ENCODE measurements around the gene PLEKHG5. TPM values are rescaled to one million over a fixed set of nuclear protein-coding genes. Genes with fewer than 3 reads are reported as not detected.
"Not testable (repeated sequence)": the region's sequence is repeated elsewhere in the genome, so short reads cannot be mapped to it uniquely, and the experiment has no call there.

Gene PLEKHG5
- total RNA-seq, 2 donors from 2014 or later = 0.33 to 0.81 TPM

DNA sequence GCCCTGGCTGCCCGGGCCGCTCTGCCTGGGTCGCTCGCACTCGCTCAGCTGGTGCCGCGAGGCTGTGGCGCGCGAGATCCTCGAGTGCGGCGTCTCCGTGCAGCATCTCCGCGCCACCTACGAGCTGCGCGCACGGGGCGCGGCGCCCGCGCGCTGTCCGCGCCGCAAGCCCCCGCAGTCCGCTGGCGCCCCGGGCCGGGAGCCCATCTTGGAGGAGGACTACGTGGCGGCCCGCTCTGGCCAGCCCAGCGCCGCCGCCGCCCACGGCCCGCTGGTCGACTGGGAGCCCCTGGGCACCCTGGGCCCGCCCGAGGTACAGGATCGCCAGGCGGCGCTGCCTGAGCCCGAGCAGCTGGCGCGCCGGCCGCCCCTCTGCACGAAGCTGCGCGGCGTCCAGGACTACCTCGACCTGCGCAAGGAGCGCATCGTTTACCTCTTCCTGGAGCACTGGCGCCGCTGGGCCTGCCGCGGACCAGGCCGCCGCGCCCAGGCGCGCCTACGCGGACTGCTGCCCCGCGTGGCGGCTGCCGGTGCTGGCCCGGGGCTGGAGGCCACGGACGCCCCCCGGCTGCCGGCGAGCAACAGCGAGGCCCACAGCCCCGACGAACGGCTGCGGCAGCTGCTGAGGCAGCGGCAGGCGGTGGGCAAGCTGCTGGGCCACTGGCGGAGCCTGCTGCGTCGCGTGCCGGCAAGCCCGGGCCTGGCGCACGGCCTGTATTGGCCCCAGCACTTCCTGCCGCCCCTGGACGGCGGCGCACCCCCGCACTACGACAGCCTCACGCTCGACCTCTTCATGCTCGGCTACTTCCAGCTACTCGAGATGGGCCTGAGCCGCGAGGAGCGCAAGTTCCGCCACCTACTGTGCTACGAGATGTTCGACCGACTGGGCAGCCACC is 36.4 kb downstream of the PLEKHG5 start:
- Mint-ChIP-seq H3K4me1 (ENCODE audit: low read depth in 2 of 2) (peaks cover 6 to 15% of the 10 kb centered on the region in 2 donors), H3K9me3 (no peaks in the 10 kb centered on the region), H3K27ac (no peak overlapping the region), H3K4me3 (no peak overlapping the region), H3K27me3 (peaks cover 17 to 23% of the 10 kb centered on the region in 2 donors), H3K36me3 (no peaks in the 10 kb centered on the region)
- no peak for DNase-seq (ENCODE audit: low spot score)
- peak; percentile 39 to 56 for ATAC-seq

DNA sequence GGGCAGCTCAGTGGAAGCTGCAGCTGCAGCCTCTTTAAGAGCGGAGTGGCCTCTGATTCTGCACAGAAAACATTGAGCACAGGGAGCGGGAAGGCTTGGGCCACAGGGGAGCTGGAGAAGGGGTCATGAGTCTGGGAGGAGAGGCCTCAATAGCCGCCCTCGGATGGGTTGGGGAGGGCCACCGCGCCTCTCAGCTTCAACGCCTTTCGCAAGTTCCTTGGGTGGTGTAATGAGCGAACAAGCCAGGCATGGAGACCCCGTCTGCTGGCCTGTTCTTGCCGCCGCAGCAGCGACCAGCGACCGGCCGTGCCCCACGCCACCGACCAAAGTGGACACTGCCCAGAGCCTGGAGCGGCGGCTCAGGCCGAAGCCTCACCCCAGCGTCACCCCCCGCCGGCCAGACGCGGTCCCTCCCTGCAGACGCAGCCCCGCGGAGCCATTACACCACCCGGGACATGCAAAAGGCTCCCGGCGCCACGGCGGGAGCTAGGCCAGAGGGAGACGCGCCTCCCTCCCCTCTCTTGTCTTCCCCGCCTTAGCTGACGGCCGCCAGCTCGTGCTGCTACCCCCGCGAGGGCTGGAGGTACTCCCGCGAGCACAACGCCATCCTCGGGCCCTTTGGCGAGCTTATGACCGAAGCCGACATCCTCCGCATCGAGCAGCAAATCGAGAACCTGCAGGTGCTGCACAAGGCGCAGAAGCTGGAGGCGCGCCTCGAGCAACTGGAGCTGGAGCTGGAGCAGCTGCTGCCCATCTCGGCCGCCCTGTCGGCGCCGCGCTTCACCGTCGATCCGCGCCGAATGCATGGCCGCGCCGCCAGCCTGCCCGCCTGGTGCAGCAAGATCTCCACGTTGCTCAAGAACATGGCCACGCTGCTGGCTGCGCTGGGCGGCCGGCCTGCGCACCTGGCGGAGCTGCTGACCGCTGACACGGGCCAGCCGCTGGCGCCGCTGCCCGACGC is 37.3 kb downstream of the PLEKHG5 start:
- Mint-ChIP-seq H3K4me1 (ENCODE audit: low read depth in 2 of 2) (peaks cover under 1 to 15% of the 10 kb centered on the region in 2 donors), H3K27me3 (peaks cover 24 to 29% of the 10 kb centered on the region in 2 donors), H3K4me3 (peak overlapping the region; percentile 13)
- not testable (repeated sequence) for H3K36me3 Mint-ChIP-seq; DNase-seq (ENCODE audit: low spot score); ATAC-seq; H3K9me3 Mint-ChIP-seq; H3K27ac Mint-ChIP-seq

DNA sequence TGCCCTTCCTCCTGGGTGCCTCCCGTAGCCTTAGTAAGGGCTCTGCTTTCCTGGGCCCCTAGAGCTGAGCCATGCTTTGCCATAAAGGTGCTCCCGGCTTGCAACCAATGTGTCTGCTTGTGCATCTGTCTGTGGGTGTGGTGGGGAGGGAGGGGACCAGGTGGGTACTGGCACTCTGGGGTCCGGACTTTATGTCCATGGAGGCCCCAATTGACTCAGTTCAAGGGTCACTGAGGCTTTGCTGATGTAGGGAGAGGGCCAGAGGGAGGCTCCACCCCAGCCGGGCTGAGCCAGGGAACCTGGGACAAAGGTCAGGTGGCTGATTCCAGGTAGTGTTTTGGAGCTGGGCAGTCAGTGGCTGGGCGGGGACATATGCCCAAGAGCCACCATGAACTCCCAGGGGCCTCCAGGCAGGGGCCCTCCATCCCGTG is 40.5 kb downstream of the PLEKHG5 start:
- ATAC-seq = no peak
- Mint-ChIP-seq H3K36me3 (no peaks in the 10 kb centered on the region), H3K4me1 (ENCODE audit: low read depth in 2 of 2) (peaks cover 0 to 17% of the 10 kb centered on the region in 2 donors), H3K9me3 (no peaks in the 10 kb centered on the region), H3K4me3 (no peak overlapping the region), H3K27ac (no peak overlapping the region), H3K27me3 (peaks cover 24 to 26% of the 10 kb centered on the region in 2 donors)
- no peak for DNase-seq (ENCODE audit: low spot score)

DNA sequence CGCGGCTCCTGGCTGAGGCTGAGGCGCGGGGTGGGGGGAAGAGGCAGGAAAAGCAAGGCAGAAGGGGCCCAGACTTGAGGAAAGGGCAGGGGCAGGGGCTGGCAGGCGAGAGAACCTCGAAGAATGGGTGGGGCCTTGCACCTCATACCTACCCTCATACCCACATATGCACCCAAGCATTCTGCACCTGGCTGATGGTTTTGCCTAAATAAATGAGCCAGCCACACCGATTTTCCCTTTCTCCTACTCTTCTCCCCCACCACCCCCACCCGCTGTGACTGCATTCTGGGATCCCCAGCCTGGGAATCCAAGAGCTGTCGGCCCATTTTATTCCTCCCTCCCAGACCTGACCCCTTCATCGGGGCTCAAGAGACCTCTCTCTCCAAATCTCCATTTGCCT is 41.0 kb downstream of the PLEKHG5 start:
- peaks cover 0 to 15% of the 10 kb centered on the region in 2 donors for H3K4me1 Mint-ChIP-seq (ENCODE audit: low read depth in 2 of 2)
- H3K27me3 Mint-ChIP-seq = peaks cover 24 to 26% of the 10 kb centered on the region in 2 donors
- not testable (repeated sequence) for H3K4me3 Mint-ChIP-seq; H3K36me3 Mint-ChIP-seq; H3K9me3 Mint-ChIP-seq; ATAC-seq; H3K27ac Mint-ChIP-seq; DNase-seq (ENCODE audit: low spot score)

DNA sequence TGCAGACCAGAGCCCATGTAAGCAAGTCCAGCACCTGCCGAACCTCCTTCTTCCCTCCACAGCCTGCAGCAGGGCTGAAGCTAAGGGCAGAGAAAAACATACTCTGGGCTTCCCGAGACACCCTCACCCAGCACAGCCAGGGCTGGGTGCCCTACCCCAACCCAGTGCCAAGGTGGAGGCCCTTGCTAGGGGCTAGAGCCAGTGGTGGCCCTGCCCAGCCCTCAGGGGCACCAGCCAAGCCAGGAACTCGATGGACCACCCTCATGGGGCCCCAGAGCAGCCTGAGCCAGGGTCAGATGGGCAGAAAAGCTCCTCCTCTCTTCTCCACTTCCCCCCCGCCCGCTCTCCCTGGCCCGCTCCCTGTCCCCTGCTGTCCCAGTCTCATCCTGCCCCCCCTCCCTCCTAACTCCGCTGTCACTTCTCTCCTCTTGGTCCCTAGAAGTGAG is 41.4 kb downstream of the PLEKHG5 start:
- DNase-seq (ENCODE audit: low spot score) = no peak
- H3K4me1 Mint-ChIP-seq (ENCODE audit: low read depth in 2 of 2) = peaks cover 0 to 16% of the 10 kb centered on the region in 2 donors
- H3K9me3 Mint-ChIP-seq = no peaks in the 10 kb centered on the region
- H3K36me3 Mint-ChIP-seq = no peaks in the 10 kb centered on the region
- H3K4me3 Mint-ChIP-seq = no peak overlapping the region
- ATAC-seq = no peak
- H3K27ac Mint-ChIP-seq = no peak overlapping the region
- H3K27me3 Mint-ChIP-seq = peaks cover 25 to 27% of the 10 kb centered on the region in 2 donors

DNA sequence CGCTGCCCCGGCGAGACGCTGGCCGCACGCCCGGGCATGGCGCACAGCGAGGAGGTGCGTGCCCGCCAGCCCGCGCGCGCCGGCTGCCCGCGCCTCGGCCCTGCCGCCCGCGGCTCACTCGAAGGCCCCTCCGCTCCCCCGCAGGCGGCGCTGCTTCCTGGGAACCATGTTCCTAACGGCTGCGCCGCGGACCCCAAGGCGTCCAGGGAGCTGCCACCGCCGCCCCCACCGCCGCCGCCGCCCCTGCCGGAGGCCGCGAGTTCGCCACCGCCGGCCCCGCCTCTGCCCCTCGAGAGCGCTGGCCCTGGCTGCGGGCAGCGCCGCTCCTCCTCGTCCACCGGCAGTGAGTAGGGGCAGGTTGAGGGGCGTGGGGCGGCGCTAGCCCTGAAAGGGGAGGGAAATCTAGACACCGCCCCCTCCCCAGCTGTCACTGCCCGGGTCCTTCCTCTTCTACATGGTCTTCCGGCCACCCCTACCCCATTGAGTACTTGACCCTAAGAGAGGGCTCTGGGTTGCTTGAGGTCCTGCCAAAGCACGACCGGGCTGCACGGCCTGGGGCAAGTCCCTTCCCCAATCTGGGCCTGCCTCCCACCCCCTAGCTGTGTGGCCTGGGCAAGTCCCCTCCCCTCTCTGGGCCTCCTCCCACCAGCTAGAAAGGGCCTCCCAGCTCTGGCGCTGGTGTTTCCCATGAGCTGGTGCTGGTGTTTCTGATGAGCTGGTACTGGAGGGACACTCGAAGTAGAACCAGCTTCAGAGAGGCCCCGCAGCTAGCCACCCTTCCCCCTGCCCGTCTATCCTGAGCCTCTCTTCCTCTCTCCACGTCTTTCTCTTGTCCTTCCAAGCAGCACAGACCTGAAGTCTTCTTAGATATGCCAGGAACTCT is 42.5 kb downstream of the PLEKHG5 start:
- Mint-ChIP-seq H3K36me3 (no peaks in the 10 kb centered on the region), H3K4me3 (peak overlapping the region; percentile 22), H3K9me3 (no peaks in the 10 kb centered on the region), H3K27ac (no peak overlapping the region), H3K4me1 (ENCODE audit: low read depth in 2 of 2) (peaks cover 0 to 19% of the 10 kb centered on the region in 2 donors), H3K27me3 (peaks cover 30 to 32% of the 10 kb centered on the region in 2 donors)
- DNase-seq (ENCODE audit: low spot score) (no peak), ATAC-seq (peak; percentile 10 to 57)

DNA sequence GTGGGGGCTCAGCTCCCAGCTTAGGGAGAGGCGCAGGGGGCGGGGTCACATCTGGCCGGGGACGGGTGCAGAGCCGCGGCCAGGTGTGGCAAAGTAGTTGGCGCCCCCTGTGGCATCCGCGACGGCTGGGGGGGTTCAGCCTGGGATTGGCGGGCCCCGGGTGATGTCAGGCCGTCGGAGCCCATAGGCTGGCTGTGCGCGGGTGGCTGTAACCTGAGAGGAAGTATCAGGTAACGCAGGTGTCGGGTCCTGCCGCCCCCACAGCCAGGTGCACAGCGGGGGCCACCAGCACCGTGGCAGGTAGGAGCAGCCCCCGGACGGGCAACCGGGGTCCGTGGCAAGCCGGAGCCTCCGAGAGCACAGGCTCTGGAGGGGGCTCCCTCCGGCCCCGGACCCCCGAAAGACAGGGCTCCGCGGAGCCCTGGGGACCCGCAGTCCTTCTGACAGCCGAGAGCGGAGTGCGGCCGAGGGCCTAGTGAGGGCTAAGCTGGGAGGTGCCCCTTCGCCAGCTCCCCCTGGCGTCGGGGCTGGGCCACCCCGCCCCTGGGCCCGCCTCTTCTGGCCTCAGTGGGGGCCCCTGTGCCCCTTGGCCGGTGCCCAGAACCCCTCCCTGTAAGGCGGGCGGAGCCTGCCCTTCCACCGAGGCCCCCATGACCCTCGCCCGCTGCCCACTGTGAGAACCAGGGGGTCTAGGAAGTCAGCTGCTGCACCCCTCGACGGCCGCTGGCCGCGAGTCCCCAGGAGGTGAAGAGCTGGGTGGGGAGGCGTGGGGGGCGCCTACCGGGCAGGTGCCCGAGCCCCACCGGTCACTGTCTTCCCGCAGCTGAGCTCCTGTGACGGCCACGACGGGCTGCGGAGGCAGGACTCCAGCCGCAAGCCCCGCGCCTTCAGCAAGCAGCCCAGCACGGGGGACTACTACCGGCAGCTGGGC is 43.4 kb downstream of the PLEKHG5 start:
- H3K27me3 Mint-ChIP-seq = peaks cover 21 to 25% of the 10 kb centered on the region in 2 donors
- H3K9me3 Mint-ChIP-seq = no peaks in the 10 kb centered on the region
- H3K27ac Mint-ChIP-seq = no peak overlapping the region
- DNase-seq (ENCODE audit: low spot score) = no peak
- ATAC-seq = peak in 1 of 2 donors; percentile 10
- H3K4me3 Mint-ChIP-seq = no peak overlapping the region
- H3K4me1 Mint-ChIP-seq (ENCODE audit: low read depth in 2 of 2) = peaks cover 0 to 13% of the 10 kb centered on the region in 2 donors
- no peaks in the 10 kb centered on the region for H3K36me3 Mint-ChIP-seq

DNA sequence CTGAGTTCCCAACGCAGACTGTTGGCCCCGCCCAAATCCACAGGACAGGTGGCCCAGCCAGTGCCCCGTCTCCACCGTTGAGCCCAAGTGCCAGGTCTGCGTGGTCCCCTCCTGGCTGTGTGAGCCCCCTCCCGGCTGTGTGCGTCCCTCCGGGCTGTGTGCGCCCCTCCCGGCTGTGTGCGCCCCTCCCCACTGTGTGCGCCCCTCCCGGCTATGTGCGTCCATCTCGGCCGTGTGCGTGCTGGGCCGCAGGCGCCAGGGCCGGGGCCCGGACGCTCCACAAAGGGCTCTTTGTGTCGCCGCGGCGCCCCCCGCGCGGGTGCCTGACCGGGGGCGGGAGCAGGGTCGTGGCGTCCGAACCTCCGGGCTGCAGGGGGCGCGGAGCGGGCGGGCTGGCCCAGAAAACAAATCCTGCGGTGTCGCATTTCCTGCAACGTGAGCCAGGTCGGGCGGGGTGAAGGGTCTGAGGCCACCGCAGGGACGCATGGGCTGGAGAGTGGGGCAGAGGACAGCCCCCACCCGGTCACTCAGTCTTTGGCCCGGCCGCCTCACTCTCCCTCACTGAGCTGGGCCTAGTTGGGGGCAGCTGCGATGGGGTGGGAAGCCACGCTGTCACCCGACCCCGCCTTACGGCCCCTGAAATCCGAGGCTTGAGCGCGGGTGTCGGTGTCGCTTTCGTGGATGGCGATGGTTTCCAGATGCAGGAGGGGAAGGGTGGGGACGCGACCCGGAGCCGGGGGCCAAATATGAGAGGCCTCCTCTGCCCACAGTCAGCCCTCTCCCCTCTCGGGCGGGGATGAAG is 44.2 kb downstream of the PLEKHG5 start:
- H3K4me1 Mint-ChIP-seq (ENCODE audit: low read depth in 2 of 2) = peaks cover 0 to 12% of the 10 kb centered on the region in 2 donors
- H3K27ac Mint-ChIP-seq = no peak overlapping the region
- DNase-seq (ENCODE audit: low spot score) (no peak), ATAC-seq (no peak)
- no peaks in the 10 kb centered on the region for H3K9me3 Mint-ChIP-seq
- peaks cover 19 to 23% of the 10 kb centered on the region in 2 donors for H3K27me3 Mint-ChIP-seq
- no peak overlapping the region for H3K4me3 Mint-ChIP-seq
- no peaks in the 10 kb centered on the region for H3K36me3 Mint-ChIP-seq

DNA sequence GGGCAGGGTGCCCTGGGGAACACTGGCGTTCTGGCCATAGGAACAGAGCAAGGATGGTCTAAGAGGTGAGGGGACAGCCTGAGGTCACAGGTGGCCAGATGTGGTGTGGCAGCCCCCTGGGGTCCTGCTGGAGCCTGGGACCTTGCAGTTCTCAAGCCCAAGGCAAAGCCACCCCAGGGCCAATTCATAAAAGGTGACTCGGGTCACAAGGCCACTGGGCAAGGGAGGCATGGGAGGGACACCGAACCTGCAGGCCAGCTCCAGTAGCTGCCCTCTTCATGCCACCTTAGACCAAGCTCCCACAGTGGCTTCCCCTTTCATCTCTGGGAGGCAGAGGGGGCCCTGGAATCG is 44.8 kb downstream of the PLEKHG5 start:
- ATAC-seq = no peak
- Mint-ChIP-seq H3K4me3 (no peak overlapping the region), H3K36me3 (no peaks in the 10 kb centered on the region), H3K27me3 (peaks cover 19 to 23% of the 10 kb centered on the region in 2 donors), H3K4me1 (ENCODE audit: low read depth in 2 of 2) (peaks cover 0 to 12% of the 10 kb centered on the region in 2 donors), H3K9me3 (no peaks in the 10 kb centered on the region), H3K27ac (no peak overlapping the region)
- no peak for DNase-seq (ENCODE audit: low spot score)

DNA sequence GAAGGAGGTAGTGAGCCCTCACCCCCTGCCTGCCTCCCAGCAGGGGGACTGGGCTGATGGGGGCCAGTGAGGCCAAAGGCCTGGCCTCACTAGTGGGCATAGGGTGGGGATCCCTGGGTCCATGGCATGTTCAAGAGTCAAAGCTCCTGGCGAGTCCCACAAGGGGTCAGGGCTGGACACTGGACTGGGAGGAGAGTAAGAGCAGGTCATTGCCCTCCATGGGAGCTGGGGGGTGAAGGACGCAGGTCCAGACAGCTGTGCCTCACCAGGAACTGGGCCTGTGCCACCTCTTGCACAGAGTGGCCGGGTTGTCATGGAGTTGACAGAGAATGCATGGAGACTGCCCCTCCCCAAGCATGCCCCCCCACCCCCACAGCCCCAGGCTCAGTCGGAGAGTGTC is 45.5 kb downstream of the PLEKHG5 start:
- H3K36me3 Mint-ChIP-seq; H3K9me3 Mint-ChIP-seq; H3K27ac Mint-ChIP-seq; H3K4me3 Mint-ChIP-seq; ATAC-seq; DNase-seq (ENCODE audit: low spot score): not testable (repeated sequence)
- H3K27me3 Mint-ChIP-seq = peaks cover 18 to 25% of the 10 kb centered on the region in 2 donors
- H3K4me1 Mint-ChIP-seq (ENCODE audit: low read depth in 2 of 2) = peaks cover 0 to 12% of the 10 kb centered on the region in 2 donors

DNA sequence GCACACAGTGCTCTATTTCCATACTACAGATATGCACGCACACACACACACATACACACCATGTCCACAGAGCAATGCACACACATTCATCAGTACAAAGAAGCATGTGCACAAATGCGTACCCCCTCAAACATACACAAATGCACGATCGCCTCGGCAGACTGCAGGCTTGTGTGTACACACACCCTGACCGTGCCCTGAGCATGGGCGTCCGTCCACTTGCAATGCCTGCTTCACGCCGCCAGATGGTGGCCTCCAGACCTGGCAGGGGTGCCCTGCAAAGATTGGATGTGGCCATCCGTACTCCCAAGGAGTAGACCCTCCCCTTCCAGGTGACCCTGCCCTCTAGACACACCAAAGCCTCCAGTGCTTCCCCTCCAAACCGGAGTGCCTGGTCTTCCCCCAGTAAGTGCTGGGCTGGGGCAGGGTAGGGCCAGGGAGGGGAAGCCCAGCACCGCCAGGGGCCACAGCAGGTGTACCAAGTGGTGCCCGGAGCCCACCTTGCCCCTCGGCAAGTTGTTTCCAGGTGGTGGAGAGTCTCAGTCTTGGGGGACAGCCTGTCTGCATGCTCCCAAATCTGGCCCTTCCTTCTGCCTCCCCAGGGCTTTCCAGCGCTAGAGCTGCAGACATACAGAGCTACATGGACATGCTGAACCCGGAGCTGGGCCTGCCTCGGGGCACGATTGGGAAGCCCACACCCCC is 46.3 kb downstream of the PLEKHG5 start:
- ATAC-seq = no peak
- no peak overlapping the region for H3K4me3 Mint-ChIP-seq
- H3K27ac Mint-ChIP-seq = no peak overlapping the region

More for the DNA sequence above, 46.3 kb downstream of the PLEKHG5 start:
- Mint-ChIP-seq H3K36me3 (no peaks in the 10 kb centered on the region), H3K27me3 (peaks cover 12 to 21% of the 10 kb centered on the region in 2 donors), H3K9me3 (no peaks in the 10 kb centered on the region), H3K4me1 (ENCODE audit: low read depth in 2 of 2) (peaks cover 0 to 12% of the 10 kb centered on the region in 2 donors)
- DNase-seq (ENCODE audit: low spot score) = no peak
